ENCODE data around the gene SHC2.

SHC2 gene

GRCh38 chr19:460877-461720 lies at the start of gene SHC2:
SHC2 (minus strand) TSS chr19:461033; CDS start chr19:460996, 37 bp downstream.
- DNase-seq: peak in 7 of 56 donors; percentile 5 to 52 (median 17)

GRCh38 chr19:508204-509150 lies 47.6 kb upstream of the SHC2 start:
- no peak for DNase-seq

GRCh38 chr19:507286-508203 lies 46.7 kb upstream of the SHC2 start, which contains the start of gene TPGS1:
TPGS1 (plus strand) TSS chr19:507497; CDS start chr19:507507, 10 bp downstream.
- DNase-seq: peak in 54 of 56 donors; percentile 61 to 100 (median 82)

DNA sequence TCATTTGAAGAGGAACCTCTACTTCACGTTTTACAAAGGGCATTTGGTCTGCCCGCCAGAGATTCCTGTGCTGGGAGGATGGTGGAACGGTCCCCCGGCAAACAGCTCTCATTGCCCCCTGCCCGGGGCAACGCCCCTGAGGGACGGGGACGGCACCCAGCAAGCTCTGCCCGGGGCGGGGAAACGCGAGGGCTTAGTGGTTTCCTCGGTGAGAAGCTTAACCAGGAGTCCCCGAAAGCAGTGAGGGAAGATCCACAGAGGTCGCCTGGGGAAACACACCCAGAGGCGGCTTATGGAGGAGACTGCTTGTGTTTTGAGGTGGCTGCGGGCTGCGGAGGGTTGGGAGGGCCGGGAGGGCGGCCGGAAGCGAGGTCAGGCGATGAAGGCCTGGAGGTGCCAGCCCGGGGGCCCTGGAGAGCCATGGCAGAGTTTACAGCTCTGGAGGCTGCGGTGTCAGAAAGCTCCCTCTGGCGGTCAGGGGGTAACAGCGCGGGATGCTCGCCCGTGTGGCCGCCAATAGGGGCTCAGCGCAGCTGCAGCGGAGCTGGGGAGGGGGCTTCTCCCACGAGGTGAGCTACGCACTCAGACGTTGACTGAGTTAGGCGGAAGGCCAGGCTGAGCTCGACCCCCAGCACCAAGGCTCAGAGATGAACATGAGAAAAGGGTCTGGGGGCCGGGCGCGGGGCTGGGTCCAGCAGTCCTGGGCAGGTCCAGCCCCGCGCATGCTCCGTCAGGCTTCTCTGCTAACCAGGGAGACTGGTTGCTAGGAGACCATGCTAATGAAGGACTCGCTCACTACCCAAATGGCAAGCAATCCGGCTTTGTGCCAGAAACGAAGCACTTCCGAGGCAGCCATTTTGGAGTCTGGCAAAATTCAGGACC lies 45.8 kb upstream of the SHC2 start:
- peak; percentile 92 to 100 (median 99) for DNase-seq

DNA sequence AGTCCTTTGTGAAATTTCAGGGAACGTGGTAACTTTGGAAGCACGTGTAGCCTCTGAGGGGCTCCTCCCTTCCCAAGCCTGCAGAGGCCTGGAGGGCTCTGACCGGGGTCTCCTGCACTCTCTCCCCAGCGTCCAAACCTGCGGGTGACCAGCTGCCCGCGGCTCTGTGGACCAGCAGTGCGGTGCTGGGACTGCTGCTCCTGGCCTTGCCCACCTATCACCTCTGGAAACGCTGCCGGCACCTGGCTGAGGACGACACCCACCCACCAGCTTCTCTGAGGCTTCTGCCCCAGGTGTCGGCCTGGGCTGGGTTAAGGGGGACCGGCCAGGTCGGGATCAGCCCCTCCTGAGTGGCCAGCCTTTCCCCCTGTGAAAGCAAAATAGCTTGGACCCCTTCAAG lies 43.8 kb upstream of the SHC2 start:
- no peak for DNase-seq

DNA sequence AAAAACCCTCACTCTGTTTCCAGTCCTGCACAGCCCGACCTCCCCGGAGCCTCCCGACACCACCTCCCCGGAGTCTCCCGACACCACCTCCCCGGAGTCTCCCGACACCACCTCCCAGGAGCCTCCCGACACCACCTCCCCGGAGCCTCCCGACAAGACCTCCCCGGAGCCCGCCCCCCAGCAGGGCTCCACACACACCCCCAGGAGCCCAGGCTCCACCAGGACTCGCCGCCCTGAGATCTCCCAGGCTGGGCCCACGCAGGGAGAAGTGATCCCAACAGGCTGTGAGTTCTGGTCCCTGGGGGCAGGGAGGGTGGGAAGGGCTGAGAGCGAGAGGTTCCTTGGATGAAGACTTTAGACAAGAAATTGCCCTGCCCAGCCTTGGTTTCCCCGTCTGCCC lies 40.8 kb upstream of the SHC2 start:
- no peak for DNase-seq

GRCh38 chr19:498977-499623 lies 38.3 kb upstream of the SHC2 start:
- DNase-seq: no peak

GRCh38 chr19:498511-498891 lies 37.7 kb upstream of the SHC2 start:
- DNase-seq: no peak

DNA sequence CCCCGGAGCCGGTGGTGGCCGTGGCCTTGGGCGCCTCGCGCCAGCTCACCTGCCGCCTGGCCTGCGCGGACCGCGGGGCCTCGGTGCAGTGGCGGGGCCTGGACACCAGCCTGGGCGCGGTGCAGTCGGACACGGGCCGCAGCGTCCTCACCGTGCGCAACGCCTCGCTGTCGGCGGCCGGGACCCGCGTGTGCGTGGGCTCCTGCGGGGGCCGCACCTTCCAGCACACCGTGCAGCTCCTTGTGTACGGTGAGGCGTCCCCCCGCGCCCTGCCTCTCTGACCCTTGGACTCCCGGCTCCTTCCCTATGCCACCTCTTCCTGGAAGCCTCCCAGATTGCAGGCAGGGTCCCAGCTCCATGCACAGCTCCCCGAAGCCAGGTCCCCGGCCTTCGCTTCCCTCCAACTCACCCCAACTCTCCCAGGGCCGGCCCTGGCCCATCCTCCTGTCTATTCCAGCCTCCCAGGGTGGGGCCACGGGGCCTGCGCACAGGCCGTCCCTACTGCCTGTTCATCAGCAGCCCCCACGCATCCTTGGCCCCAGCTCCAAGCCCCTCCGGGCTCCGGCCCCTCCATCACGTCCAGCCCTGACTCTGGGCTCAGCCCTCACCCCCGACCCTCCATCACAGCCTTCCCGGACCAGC lies 37.2 kb upstream of the SHC2 start:
- DNase-seq: no peak

- DNase-seq: no peak
Observed at GRCh38 chr19:497491-497868, 36.6 kb upstream of the SHC2 start.

DNA sequence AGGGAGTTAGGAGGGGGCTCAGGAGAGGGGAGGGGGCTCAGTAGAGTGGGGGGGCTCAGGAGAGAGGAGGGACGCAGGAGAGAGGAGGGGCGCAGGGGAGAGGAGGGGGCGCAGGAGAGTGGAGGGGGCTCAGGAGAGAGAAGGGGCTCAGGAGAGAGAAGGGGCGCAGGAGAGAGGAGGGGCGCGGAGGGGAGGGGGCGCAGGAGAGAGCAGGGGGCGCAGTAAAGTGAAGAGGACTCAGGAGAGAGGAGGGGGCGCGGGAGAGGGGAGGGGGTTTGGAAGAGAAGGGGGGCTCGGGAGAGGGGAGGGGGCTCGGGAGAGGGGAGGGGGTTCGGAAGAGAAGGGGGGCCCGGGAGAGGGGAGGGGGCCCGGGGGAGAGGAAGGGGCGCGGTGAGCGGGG lies 36.2 kb upstream of the SHC2 start:
- DNase-seq: no peak

DNA sequence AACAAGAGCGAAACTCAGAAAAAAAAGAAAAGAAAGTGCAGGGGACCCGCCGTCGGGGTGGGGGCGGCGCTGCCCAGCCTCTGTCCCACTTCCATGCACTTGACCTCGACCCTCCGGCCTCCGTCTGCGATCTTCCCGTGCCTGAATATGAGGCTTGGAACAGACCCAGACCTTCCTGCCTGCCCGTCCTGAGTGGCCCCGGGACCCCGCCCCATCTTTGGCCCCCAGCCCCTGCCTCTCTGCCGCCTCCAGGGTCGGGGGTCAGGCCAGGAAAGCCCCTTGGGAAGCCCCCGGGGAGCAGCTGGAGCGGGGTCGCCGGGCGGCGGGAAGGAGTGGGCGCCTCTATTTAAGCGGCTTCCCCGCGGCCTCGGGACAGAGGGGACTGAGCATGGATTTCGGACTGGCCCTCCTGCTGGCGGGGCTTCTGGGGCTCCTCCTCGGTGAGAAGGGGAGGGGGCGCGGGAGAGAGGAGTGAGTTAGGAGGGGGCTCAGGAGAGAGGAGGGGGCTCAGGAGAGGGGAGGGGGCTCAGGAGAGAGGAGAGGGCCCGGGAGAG lies 35.4 kb upstream of the SHC2 start, which contains the start of gene MADCAM1:
Gene MADCAM1, plus strand, starts transcription at position 375 of the 554 bp plus-strand sequence. Its CDS starts 14 bp downstream, at position 389.
- DNase-seq: no peak

- peak in 2 of 56 donors; percentile 25 to 42 for DNase-seq
Observed at GRCh38 chr19:495402-496111, 34.7 kb upstream of the SHC2 start.

- no peak for DNase-seq
Observed at GRCh38 chr19:495081-495401, 34.2 kb upstream of the SHC2 start.

GRCh38 chr19:494171-495080 lies 33.6 kb upstream of the SHC2 start:
- no peak for DNase-seq

GRCh38 chr19:493391-494170 lies 32.7 kb upstream of the SHC2 start:
- DNase-seq: no peak
